Peyer's patch (tissue), 4 donors: ENCODE results near the gene ADGRG1. TPM values are rescaled to one million over a fixed set of nuclear protein-coding genes. Genes with fewer than 3 reads are reported as not detected.

Experiments used
- DNase-seq, 3 donors: peaks; one replicate each; pipeline ENCODE4 v3.0.0-alpha.2; 2017 to 2019
- H3K27ac ChIP-seq, 4 donors: fragments of 200-600 bp; sonication (generic); one replicate each; pipeline ENCODE4 v1.5.1; 2016 to 2019
- H3K27me3 ChIP-seq, 2 donors: fragments of 200-600 bp; sonication (generic); one replicate each; pipeline ENCODE4 v1.5.1; 2019
- H3K36me3 ChIP-seq, 3 donors: fragments of 200-600 bp; sonication (generic); one replicate each; pipeline ENCODE4 v1.5.1; 2016 to 2019
- H3K4me1 ChIP-seq, 4 donors: fragments of 200-600 bp; sonication (generic); one replicate each; pipeline ENCODE4 v1.5.1; 2016 to 2019
- H3K4me3 ChIP-seq, 4 donors: fragments of 200-600 bp; sonication (generic); 1 replicate in 3 of 4; 2 replicates in 1 of 4; pipeline ENCODE4 v1.5.1; 2016 to 2019; ENCODE audit warnings: mild to moderate bottlenecking in 1 of 4
- H3K9me3 ChIP-seq, 4 donors: fragments of 200-600 bp; sonication (generic); one replicate each; pipeline ENCODE4 v1.5.1; 2016 to 2019; ENCODE audit warnings: mild to moderate bottlenecking in 1 of 4
- CTCF ChIP-seq, 6 experiments: fragments of 450-650 bp in 4 of 6; fragments of 200-600 bp in 2 of 6; sonication (generic) in 1 of 6; IDR thresholded peaks; one replicate each; pipeline ENCODE4 v1.5.1; 2017 to 2019; ENCODE audit warnings: antibody characterized with exemption in 6 of 6, mild to moderate bottlenecking in 3 of 6, moderate library complexity in 1 of 6
- POLR2A ChIP-seq, 2 donors: fragments of 450-650 bp; IDR thresholded peaks; one replicate each; pipeline ENCODE4 v1.5.1; 2017; ENCODE audit warnings: antibody characterized with exemption in 2 of 2, mild to moderate bottlenecking in 2 of 2, moderate library complexity in 2 of 2
- total RNA-seq, 4 donors: library from RNA; depleted of rRNA; stranded (reverse); fragments of >200 nt; gene quantifications; one replicate each; pipeline ENCODE4 v1.1.0, GENCODE V29; 2016

Gene ADGRG1
- total RNA-seq, 4 donors from 2014 or later: 12.8 to 50.3 (median 34.7) TPM

- H3K27ac ChIP-seq: no peak overlapping the region
- no peak for DNase-seq
- TF ChIP-seq CTCF (IDR thresholded peaks at IDR 0.05) (no peak), POLR2A (IDR thresholded peaks at IDR 0.05) (no peak)
- H3K27me3 ChIP-seq: no peaks in the 10 kb centered on the region
- H3K4me1 ChIP-seq: peaks cover 0 to 29% (median 2%) of the 10 kb centered on the region in 4 donors
- H3K36me3 ChIP-seq: no peaks in the 10 kb centered on the region
- H3K4me3 ChIP-seq: no peak overlapping the region
- no peaks in the 10 kb centered on the region for H3K9me3 ChIP-seq
These were observed 2.8 kb downstream of the ADGRG1 start for GRCh38 chr16:57630931-57631845.

GRCh38 chr16:57632568-57632967, 4.1 kb downstream of the ADGRG1 start:
- DNase-seq: no peak
- H3K27me3 ChIP-seq: no peaks in the 10 kb centered on the region
- TF ChIP-seq POLR2A (IDR thresholded peaks at IDR 0.05) (no peak), CTCF (IDR thresholded peaks at IDR 0.05) (no peak)
- H3K36me3 ChIP-seq: no peaks in the 10 kb centered on the region
- no peaks in the 10 kb centered on the region for H3K9me3 ChIP-seq
- peaks cover 0 to 29% (median 2%) of the 10 kb centered on the region in 4 donors for H3K4me1 ChIP-seq
- H3K27ac ChIP-seq: no peak overlapping the region
- H3K4me3 ChIP-seq: no peak overlapping the region

GRCh38 chr16:57633383-57634064, 5.1 kb downstream of the ADGRG1 start:
- Histone ChIP-seq H3K36me3 (no peaks in the 10 kb centered on the region), H3K27ac (peak overlapping the region in 1 of 4 donors; percentile 92), H3K4me1 (peaks cover 0 to 27% (median 2%) of the 10 kb centered on the region in 4 donors), H3K9me3 (no peaks in the 10 kb centered on the region), H3K4me3 (no peak overlapping the region), H3K27me3 (no peaks in the 10 kb centered on the region)
- DNase-seq: no peak
- TF ChIP-seq CTCF (IDR thresholded peaks at IDR 0.05) (no peak), POLR2A (IDR thresholded peaks at IDR 0.05) (no peak)

GRCh38 chr16:57634171-57634570, 5.7 kb downstream of the ADGRG1 start:
- H3K27ac ChIP-seq: peak overlapping the region in 3 of 4 donors; percentile 27 to 92 (median 84)
- no peaks in the 10 kb centered on the region for H3K27me3 ChIP-seq

More at GRCh38 chr16:57634171-57634570, 5.7 kb downstream of the ADGRG1 start:
- Histone ChIP-seq H3K36me3 (no peaks in the 10 kb centered on the region), H3K9me3 (no peaks in the 10 kb centered on the region), H3K4me3 (no peak overlapping the region), H3K4me1 (peaks cover 0 to 25% (median 2%) of the 10 kb centered on the region in 4 donors)
- DNase-seq: no peak
- TF ChIP-seq CTCF (IDR thresholded peaks at IDR 0.05): no peak
- no peak for TF ChIP-seq POLR2A (IDR thresholded peaks at IDR 0.05)
